ENCODE data around the gene CDC42BPG. TPM values are rescaled to one million over a fixed set of nuclear protein-coding genes. Genes with fewer than 3 reads are reported as not detected.

Gene CDC42BPG
- total and polyA plus RNA-seq, 10 of the 15 experiments (the other 5 are each of a cell fraction or from before 2014, with no cell fraction given) = 0.02 to 1.3 (median 0.09) TPM; not detected in 1

DNA sequence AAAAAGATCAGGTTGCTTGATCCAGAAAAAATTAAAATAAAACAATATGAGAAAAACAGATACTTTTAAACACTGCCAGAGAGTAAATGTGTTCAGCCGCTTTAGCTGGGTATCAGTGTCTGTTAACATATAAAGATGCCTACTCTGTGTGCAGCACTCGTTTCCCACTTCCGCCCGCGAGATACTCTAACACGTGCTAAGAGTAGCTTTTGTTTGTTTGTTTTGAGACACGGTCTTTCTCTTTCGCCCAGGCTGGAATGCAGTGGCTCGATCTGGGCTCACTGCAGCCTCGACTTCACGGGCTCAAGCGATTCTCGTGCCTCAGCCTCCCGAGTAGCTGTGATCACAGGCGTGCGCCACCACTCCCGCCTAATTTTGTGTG, 33.6 kb downstream of the CDC42BPG start:
- Histone ChIP-seq H3K36me3 (ENCODE audit: control insufficient read depth in 2 of 2, insufficient read depth in 2 of 2, low read length in 1 of 2) (no peaks in the 10 kb centered on the region; a peak in 1 of 4 replicates), H3K4me2 (ENCODE audit: control insufficient read depth, insufficient read depth) (peak overlapping the region; percentile 84; the same call in 1 of the 2 replicates), H2AFZ (ENCODE audit: control insufficient read depth, low read depth, low read length) (peak overlapping the region; percentile 80), H3K27ac (ENCODE audit: control insufficient read depth, insufficient read depth) (no peak overlapping the region; the same call in 1 of the 2 replicates), H3K79me2 (ENCODE audit: control insufficient read depth, insufficient read depth, low read length) (peaks cover 2% of the 10 kb centered on the region), H3K4me3 (peak overlapping the region; percentile 94; the same call in 1 of the 2 replicates), H3K4me1 (ENCODE audit: control insufficient read depth, insufficient read depth, low read length) (peaks cover 25% of the 10 kb centered on the region), H3K9me3 (replicated peaks; ENCODE audit: control insufficient read depth, insufficient read depth, low read length) (no peaks in the 10 kb centered on the region), H4K20me1 (ENCODE audit: control insufficient read depth, insufficient read depth) (no peaks in the 10 kb centered on the region), H3K27me3 (replicated peaks in 1 of 2; ENCODE audit: control insufficient read depth in 2 of 2, insufficient read depth in 2 of 2, low read length in 1 of 2) (no peaks in the 10 kb centered on the region), H3K9ac (ENCODE audit: control insufficient read depth, insufficient read depth, low read length) (no peak overlapping the region)
- ChIA-PET RAD21 (ENCODE audit: unreplicated experiment) (interaction anchor here (1.1 to 1.7 kb wide), 4 partner anchors 11 to 67 kb away, joined by 3 to 6 read pairs (median 4); partner anchors contain the start of genes CDC42BPG and RASGRP2), SMC1A (ENCODE audit: uncharacterized antibody, unreplicated experiment) (interaction anchor here (0.7 to 2.5 kb wide), 6 partner anchors 8 to 39 kb away, joined by 3 to 6 read pairs (median 4); partner anchors contain the start of gene MAP4K2), CTCF (interaction anchor here (0.8 to 1.6 kb wide), 3 partner anchors 11 to 122 kb away, joined by 3 to 6 read pairs (median 3); no protein-coding TSS in a partner anchor), POLR2A (interaction anchor here (0.7 to 1.5 kb wide), 8 partner anchors 9 to 113 kb away, joined by 3 to 8 read pairs (median 3); partner anchors contain the start of gene PPP2R5B)
- TF ChIP-seq MLLT1 (IDR thresholded peaks at IDR 0.05) (peak; percentile 53; the same call in 1 of the 2 replicates), MTA2 (IDR thresholded peaks at IDR 0.05; ENCODE audit: low read depth) (no peak), EP300 (IDR thresholded peaks at IDR 0.05; ENCODE audit: borderline replicate concordance in 1 of 2, control insufficient read depth in 1 of 2, low read depth in 2 of 2, low read length in 2 of 2) (no peak), PBX3 (IDR thresholded peaks at IDR 0.05; ENCODE audit: insufficient replicate concordance, low read depth, low read length) (no peak), FOS (IDR thresholded peaks at IDR 0.05; ENCODE audit: borderline replicate concordance, extremely low read depth, insufficient read length) (no peak), KDM1A (IDR thresholded peaks at IDR 0.05; ENCODE audit: borderline replicate concordance) (no peak), BHLHE40 (IDR thresholded peaks at IDR 0.05; ENCODE audit: borderline replicate concordance in 1 of 2, low read depth in 2 of 2, low read length in 1 of 2) (peak; percentile 31 to 40; a peak in 1 of 4 replicates)
- no TSS peak for BruUV-seq (replicated peaks)
- 54% methylated on average over 16 of the region's 17 CpGs for WGBS (ENCODE audit: insufficient coverage, insufficient replicate concordance, low lambda C conversion rate, missing lambda C conversion rate)
- DNase-seq (ENCODE audit: low read depth, low spot score) (no peak), ATAC-seq (peak; percentile 32), FAIRE-seq (no peak)
- intact Hi-C loops (cut with micrococcal nuclease; ENCODE audit: unreplicated experiment) = no loop called here
- in situ Hi-C loops (cut with MboI) = no loop called here
